8988T (cell line): ENCODE data around the gene TBPL2.
"Not testable (repeated sequence)": the region's sequence is repeated elsewhere in the genome, so short reads cannot be mapped to it uniquely, and the experiment has no call there.

Experiments
- DNase-seq: peaks from one replicate; pipeline ENCODE4 v3.0.0; 2011

The TBPL2 gene

DNA sequence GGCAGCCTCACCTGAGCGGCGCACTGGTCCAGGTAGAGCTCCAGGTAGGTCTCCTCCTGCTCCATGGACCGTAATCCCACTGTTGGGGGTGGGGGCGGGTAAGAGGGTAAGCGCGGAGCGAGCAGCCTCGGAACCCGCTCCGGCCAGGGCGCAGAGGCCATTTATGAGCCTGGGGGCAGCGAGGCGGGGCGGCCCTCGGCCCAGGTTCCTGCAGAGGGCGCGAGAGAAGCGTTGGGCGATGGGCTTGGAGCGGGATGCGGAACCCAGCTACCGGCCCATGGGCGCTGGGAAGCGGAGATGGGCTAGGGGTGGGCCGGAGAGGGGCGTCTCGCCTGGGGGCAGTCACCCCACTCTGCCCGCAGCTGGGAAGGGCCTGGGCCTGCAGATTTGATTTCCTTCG lies at the start of gene TBPL2:
TSS of gene TBPL2 (minus strand) at position 232 of the 400 bp plus-strand sequence. CDS start at position 65, 167 bp downstream.
- DNase-seq: no peak

DNA sequence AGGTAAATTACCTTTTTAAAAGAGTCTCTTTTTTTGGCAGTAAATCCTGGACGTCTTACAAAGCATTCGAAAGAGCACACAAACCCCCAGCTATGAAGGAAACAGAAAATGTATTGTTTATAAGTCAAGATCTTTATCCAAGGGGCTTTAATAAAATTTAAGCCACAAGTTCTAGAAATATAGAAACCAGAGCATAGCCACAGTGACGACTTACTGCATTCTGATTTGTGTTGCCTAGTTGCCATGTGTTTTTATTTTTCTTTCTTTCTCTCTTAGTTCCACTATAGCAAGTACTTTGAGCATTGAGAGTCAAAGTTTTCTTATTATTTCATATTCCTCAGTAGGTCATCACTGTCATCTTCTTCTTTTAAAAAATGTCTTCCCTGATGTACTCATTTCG lies 47.8 kb upstream of the TBPL2 start:
- no peak for DNase-seq

DNA sequence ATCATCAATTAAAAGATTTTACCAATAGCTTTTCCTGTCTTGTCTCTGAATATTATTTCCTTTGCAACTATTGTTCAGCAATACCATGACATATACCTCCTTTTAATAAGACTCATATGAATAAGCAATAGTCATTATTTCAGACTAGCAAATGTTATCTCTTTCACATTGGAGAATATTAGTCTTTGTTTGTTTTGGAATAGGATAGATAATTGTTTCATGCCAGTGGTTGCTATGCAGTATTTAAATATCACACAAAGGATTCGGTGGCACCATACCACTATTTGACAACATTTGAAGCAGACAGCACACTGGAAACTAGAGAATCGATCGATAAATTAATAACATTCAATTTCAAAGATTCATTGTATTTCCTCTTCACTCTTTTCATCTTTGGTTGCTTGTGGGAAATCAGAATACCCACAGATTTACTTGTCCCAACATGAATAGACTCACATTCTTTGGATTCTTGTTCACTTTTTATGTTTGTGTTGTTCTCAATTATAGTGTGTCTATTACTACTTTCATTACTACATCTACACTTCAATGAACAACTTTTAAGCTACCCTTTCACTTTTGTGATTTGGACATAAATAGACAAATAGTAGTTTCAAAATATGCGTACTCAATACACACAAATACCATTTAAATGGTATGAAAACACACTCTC lies 42.7 kb upstream of the TBPL2 start:
- no peak for DNase-seq

DNA sequence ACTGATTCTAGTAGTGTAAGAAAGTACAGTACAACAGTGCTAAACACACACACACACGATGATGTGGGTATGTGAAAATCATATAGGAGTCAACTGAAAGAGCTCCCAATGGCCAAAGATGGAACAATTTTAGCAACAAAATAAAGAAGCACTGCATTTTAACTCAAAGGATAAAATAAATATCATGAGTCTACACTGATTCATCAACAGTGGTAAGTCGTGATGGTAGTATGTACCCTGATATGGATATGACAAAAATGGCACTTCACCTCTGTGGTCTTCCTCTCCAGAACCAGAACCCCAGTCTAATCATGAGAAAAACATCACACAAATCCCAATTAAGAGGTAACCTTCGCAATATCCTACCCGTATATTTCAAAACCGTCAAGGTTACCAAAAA lies 41.4 kb upstream of the TBPL2 start:
- DNase-seq: no peak

DNA sequence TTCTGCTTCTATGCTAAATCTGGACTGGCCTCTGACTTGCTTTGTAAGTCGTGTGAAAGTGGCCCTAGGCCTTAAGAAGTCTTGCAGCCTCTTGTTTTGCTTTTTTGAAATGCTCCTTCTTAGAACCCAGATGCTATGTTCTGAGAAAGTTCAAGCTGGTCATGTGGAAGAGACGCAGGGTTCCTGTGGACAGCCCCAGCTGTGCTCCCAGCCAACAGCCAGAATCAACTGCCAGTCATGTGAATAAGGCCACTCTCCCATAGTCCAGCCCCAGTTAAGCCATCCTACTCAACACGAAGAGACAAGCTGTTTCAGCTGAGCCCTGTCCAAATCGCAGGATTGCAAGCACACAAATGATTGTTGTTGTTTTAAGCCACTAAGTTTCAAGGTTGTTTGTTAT lies 37.3 kb upstream of the TBPL2 start:
- DNase-seq: no peak

DNA sequence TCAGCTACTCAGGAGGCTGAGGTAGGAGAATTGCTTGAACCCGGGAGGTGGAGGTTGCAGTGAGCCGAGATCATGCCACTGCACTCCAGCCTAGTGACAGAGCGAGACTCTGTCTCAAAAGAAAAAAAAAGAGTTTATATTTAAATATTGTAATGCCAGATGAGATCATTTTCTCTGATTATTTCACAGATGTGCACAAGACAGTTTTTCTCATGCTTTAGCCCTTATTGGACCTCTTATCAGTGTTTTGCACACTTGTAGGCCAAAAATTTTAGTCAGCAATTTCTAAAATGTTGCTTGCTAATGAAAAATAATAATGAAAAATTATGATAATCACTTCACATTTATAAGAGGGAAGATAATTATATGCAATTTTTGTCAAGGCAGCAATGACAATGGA lies 36.0 kb upstream of the TBPL2 start:
- DNase-seq: not testable (repeated sequence)

DNA sequence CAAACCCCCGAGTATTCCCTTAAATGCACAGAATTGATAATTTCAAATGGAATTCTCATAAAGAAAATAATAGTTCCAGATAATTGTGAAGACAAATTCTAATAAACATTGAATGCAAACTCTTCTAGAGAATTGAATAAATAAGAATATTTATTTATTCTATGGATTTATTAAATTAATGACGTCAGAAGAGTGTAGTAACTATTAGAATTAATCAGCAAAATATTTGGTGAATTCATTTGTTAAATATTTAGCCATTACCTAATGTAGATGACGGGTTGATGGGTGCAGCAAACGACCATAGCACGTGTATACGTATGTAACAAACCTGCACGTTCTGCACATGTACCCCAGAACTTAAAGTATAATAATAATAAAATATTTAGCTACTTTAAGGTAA lies 33.4 kb upstream of the TBPL2 start:
- DNase-seq: no peak

DNA sequence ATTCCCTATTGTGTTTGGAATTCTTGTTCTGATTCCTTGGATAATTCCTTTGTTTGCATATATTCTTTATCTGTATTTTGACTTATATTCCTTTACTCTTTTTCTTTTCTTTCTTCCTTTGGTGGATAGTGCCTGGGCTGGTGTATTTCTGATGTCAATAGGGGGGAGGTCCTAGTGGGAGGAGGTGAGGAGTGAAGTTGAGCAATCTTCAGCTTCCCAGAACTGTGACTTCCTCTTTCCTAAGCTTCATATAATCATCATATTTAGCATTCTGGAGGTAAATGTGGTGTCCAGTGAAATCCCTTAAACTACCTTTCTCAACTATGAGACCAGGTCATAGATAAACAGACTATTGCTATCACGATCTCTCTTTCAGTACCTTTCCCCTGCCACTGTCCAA lies 29.6 kb upstream of the TBPL2 start:
- DNase-seq: no peak

DNA sequence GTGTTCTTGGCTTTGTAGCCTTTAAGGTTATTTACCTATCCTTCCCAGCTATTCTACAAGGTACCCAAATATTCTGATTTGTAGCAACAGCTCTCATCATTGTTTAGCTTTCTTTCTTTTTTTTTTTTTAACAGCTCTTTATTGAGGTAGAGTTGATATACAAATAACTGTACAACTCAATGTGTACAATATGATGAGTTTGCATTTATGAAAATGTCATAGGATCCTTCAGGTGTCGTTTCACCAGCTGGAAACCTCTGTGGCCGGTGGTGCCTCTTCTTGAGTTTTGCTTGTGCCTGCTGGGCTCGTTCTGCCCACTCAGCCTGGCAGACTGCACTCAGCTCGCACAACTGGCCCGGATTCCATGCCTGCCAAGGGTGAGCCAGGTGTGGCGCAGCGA lies 26.9 kb upstream of the TBPL2 start:
- no peak for DNase-seq

DNA sequence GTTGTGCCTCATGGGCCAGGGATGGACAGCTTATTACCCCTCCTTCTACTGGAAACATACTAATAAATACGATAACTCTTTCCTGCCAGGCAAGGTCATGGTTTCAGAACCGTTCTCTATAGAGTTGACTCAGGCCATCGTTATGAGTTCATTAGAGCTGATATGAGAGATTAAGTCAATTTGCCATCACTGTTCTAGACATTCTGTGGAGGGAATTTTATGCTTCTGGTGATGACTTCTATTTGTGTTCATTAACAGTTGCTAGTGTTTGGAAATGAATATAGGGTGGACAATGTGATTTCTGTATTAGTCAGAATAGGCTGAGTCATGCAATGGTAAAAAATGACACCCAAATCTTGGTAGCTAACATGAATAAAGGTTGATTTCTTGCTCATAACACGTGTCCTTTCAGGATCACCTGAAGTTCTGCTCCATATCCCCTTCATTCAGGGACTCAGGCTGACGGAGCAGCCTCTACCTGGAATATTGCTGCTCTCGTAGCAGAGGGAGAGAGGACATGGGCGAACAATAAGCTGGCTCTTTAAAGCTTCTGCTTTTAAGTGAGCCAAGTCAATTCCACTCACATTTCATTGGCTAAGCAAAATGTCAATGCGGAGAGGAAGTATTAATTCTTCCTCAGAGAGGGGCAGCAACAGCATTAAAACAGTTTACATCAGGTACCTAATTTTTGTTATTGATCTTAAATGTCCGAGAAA lies 18.5 kb upstream of the TBPL2 start:
- no peak for DNase-seq

DNA sequence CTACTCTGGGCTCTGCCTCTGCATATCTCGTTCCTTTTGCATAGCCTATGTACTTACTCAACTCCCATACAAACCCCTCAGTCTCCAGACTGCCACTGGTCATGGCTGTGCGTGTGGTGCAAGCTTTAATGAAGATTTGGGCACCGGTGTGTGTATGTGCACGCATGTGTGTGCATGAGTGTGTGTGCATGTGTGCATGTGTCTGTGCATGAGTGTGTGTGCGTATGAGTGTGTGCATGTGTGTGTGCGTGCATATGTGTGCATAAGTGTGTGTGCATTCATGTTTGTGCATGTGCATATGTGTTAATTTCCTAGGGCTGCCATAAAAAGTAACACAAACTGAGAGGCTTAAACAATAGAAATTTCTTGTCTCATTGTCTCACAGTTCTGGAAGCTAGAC lies 17.1 kb upstream of the TBPL2 start:
- DNase-seq: no peak

DNA sequence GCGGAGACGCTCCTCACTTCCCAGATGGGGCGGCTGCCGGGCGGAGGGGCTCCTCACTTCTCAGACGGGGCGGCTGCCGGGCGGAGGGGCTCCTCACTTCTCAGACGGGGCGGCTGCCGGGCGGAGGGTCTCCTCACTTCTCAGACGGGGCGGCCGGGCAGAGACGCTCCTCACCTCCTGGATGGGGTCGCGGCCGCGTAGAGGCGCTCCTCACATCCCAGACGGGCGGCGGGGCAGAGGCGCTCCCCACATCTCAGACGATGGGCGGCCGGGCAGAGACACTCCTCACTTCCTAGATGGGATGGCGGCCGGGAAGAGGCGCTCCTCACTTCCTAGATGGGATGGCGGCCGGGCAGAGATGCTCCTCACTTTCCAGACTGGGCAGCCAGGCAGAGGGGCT lies 16.0 kb upstream of the TBPL2 start:
- DNase-seq: not testable (repeated sequence)

DNA sequence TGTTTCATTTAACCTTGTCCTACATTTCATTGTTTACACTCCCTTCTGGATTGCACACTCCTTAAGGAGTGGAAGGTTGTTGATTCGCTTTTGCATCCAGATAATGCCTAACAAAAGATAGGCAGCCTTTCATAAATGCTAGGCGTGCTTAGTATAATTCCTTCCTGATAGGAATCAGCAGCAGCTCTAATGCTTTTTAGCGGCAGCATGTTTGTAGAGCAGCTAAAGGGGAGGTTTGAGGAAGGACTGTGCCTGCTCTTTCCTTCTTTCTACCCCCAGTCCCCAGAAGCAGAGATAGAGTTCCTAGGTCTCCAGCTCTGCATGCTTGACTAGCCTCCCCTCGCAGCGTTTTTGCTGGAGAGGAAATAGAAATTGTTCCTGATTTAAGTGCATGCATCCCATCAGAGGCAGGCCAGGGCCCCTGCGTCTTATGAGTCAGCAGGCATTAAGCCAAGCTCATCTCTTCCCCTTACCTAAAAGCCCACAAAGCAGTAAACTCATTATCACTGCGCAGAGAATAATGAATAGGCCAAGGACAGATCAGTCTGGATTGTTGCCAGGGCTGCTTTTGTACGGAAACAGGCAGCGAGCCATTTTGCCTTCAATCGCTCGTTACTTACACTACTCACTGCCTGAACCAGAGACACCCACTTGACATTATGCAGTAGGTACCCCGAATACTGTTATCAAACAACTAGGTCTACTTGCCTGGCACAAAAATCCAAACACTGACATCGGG lies 14.0 kb upstream of the TBPL2 start:
- no peak for DNase-seq

DNA sequence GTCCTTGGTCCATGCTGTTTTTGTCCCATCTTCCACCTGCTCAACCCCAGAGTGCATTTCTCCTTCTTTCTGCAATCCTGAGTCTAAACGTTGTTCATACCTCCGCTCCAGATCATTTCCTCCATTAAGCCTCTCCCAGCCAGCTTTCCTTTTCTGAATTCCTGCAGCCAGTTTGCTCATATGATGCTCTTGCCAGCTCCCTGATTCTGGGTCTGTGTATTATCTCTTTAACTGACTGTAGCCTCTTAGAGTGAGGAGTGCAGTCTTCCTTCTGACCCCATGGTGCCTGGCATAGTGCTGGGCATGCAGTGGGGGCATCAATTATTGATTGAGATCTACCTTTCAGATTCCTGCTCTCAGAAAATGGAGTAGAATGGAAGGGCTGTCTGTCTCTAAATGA lies 11.5 kb upstream of the TBPL2 start:
- no peak for DNase-seq

DNA sequence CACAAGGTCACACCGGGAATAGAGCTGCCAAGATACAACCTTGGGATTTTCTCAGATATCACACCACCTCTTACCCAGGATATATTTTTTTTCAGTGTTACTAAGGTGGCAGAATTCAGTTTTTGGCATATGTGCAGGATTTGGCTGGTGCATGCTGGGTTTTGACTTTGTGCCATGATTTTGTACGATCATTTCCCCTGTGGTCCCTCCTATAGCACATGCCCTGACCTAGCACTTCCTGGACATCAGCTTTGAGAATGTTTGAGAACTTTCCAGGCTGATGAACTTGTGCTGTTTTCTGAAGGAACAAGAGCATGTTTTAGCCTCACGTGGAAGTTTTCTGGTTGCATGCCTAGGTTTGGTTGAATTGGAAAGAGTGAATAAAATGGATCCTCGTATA lies 11.0 kb upstream of the TBPL2 start:
- no peak for DNase-seq

DNA sequence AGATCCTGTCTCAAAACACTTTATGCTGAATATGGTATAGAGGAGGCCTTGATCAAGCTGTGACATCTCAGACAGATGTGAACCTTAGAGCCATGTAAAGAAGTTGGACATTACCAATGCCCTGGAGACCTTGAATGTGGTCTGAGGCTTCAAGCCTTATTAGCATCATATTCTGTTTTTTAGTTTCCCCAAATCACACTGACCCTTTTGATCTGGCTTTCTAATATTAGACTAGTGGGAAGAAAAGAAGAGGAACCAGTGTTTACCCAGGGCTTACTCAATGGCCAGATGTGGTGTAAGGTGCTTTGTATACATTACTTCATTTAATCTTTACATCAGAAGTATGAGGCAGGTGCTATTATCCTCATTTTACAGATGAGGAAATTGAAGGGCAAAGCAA lies 10.6 kb upstream of the TBPL2 start:
- no peak for DNase-seq

DNA sequence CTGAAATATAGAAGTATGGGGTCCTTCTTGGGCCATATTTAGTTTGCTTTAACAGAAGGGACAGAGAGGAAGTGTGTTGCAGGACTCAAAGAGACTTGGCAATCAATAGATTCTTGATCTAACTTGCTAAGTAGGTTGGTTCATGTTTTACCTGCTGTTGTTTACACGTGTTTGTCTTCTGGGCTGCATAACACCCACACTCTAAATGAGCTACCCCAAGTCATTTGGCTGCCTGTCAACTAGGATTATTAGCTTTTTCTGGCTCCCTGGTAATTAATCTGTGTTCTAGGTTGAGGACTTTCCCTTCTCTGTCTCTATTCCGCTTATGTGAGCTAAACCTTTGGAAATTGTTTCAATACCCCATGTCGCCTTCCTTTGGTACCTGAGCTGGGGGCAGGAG lies 10.1 kb upstream of the TBPL2 start:
- DNase-seq: no peak

DNA sequence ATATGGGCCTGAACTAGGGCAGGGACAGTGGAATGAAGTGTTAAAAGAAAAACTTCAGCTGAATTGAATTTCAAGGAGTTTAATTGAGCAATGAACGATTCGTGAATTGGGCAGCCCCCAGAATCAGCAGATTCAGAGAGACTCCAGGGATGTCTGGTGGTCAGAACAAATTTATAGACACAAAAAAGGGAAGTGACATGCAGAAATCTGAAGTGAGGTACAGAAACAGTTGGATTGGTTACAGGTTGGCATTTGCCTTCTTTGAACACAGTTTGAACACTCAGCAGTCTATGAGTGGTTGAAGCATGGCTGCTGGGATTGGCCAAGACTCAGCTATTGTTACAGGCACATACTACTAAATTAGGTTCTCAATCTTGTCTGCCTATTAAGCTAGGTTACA lies 9.7 kb upstream of the TBPL2 start:
- no peak for DNase-seq

DNA sequence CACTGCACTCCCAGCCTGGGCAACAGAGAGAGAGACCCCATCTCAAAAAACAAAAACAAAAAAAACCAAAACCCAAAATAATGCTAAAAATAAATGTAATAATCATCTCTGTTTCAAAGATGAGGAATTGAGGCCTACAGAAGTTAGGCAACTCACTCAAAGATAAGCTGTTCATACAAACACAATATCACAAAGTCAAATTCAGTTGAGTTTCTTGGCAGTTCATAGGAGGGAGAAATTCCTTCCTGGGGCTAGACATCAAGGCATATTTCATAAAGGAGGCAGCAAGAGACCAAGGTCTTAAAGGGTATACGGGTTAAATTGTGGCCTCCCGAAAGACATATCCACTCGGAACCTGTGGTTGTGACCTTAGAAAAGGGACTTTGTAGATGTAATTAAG lies 8.7 kb upstream of the TBPL2 start:
- no peak for DNase-seq

DNA sequence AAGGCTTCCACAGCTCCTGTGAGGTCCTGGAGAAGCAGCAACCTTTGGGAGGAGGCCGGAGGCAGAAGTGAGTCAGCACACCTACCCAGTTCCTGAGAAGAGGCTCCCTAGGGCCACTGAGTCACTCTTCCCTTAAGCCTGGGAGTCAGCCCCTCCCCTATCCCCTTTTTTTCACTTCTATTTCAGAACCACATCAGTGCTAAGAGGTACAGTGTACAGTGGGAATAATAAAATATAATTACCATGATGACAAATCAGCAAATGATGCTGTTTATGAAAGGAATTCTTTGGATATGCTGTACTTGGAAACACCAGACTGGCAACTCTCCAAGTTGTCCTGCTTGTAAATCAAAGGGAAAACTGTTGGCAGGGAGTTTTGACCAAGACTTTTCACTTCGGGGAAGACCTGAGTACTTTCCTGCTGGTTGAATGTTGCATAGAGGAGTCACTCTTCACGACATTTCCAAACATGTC lies 7.8 kb upstream of the TBPL2 start:
- peak; percentile 56 for DNase-seq

DNA sequence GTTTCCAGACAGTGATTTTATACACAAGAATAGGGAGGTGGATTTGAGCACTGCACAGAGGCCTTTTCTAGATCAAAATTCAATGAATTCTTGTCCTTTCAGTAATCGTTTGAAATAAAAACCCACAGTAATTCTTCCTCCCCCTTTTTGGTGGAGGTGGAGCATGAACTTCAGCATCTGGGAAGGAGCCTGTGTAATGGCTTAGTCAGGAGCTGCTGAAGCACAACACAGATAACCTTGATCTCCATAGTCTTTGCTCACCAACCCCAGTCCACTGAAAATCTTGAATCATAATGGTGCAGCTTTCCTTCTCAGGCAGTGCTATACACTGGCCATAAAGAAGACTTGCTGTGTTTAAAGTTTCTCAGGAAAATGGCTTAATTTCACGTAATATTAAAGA lies 6.4 kb upstream of the TBPL2 start:
- DNase-seq: no peak

DNA sequence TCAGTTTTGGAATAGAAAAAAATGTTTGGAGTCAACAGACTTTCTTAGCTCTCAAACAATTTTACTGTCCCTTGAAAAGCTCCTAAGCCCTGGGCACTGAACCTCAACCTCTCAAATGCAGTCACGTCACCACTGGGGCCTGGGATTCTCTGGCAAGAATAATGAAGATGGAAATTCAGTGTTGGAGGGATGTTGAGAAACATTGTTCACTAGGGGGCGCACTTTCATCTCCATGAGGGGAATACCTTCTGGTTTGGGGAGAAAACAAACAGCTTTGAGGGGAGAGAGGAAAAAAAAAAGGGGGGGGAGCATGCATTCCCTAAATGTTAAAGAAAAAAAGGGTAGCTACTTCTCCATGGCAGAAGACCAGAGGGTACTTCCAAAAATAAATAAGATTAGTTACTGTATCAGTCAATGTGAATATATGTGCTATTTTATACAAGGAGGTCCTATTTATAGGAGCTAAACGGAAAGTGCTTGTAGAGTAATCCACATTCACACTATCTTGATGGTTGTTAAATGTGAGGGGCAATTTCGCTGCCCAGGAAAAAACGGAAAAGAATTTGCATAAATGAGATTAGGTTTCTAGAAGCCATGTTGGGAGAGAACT lies 5.8 kb upstream of the TBPL2 start:
- DNase-seq: no peak

DNA sequence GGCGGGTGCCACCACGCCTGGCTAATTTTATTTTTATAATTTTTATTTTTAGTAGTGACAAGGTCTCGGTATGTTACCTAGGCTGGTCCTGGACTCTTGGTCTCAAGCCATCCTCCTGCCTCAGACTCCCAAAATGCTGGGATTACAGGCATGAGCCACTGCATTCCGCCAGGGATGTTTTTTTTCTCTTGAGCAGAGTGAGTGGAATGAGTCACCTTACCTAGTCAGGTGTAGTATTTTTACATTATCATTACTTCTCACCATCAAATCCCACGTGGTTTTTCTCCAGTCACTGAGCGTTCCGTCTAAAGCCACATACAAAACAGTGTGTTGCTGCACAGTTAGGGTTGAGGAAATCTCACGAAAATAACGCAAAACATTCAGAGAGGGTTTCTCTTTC lies 870 bp upstream of the TBPL2 start:
- DNase-seq: no peak
